Natural killer cell (primary cell): Measurements from ENCODE around the gene COTL1. TPM values are rescaled to one million over a fixed set of nuclear protein-coding genes. Genes with fewer than 3 reads are reported as not detected.

Source experiments
- ATAC-seq, 3 donors: fragments of 150-1000 bp in 2 of 3; fragments of 200-7000 bp in 1 of 3; cut with Tn5 transposase; 1 replicate in 1 of 3; 2 replicates in 2 of 3; pipeline ENCODE4 v1.10.0; 2021; ENCODE audit warnings: mild to moderate bottlenecking in 2 of 3, moderate library complexity in 2 of 3
- DNase-seq, 2 donors: peaks; one replicate each; pipeline versions ENCODE4 v3.0.0 to v3.0.0-alpha.2; 2013 to 2021; ENCODE audit warnings: mixed read lengths in 1 of 2
- H3K27ac ChIP-seq: one replicate; pipeline ENCODE4 v1.5.1; 2013; ENCODE audit warnings: mild to moderate bottlenecking, low read length
- H3K27me3 ChIP-seq: one replicate; pipeline ENCODE4 v1.6.1; 2013; ENCODE audit warnings: low read length; ENCODE audit not compliant: control insufficient read depth, insufficient read depth
- H3K36me3 ChIP-seq: one replicate; pipeline ENCODE4 v1.6.1; 2013; ENCODE audit warnings: low read length; ENCODE audit not compliant: control insufficient read depth, insufficient read depth
- H3K4me1 ChIP-seq: one replicate; pipeline ENCODE4 v1.6.1; 2013; ENCODE audit warnings: low read length; ENCODE audit not compliant: control insufficient read depth, insufficient read depth
- H3K4me3 ChIP-seq: one replicate; pipeline ENCODE4 v1.5.1; 2013; ENCODE audit warnings: low read length
- H3K9me3 ChIP-seq: one replicate; pipeline ENCODE4 v1.6.1; 2013; ENCODE audit warnings: low read length; ENCODE audit not compliant: control insufficient read depth, insufficient read depth
- H3K27ac Mint-ChIP-seq, 2 donors: one replicate each; pipeline ENCODE4 v1.8.0; 2022; ENCODE audit warnings: mild to moderate bottlenecking in 2 of 2, mixed read lengths in 2 of 2, moderate library complexity in 1 of 2
- H3K27me3 Mint-ChIP-seq, 2 donors: one replicate each; pipeline ENCODE4 v1.8.0; 2022; ENCODE audit warnings: low read depth in 2 of 2, mixed read lengths in 2 of 2
- H3K36me3 Mint-ChIP-seq: one replicate; pipeline ENCODE4 v1.8.0; 2022; ENCODE audit warnings: mixed read lengths
- H3K4me1 Mint-ChIP-seq, 2 donors: one replicate each; pipeline ENCODE4 v1.8.0; 2022; ENCODE audit warnings: mixed read lengths in 2 of 2
- H3K4me3 Mint-ChIP-seq: one replicate; pipeline ENCODE4 v1.8.0; 2022; ENCODE audit warnings: mild to moderate bottlenecking, moderate library complexity, mixed read lengths
- H3K9me3 Mint-ChIP-seq, 2 donors: one replicate each; pipeline ENCODE4 v1.8.0; 2022; ENCODE audit warnings: mixed read lengths in 2 of 2
- WGBS: methylation state at CpG from one replicate; pipeline ENCODE4 v1.1.7; 2013; ENCODE audit warnings: missing lambda C conversion rate; ENCODE audit not compliant: insufficient coverage; 5-methylcytosine and 5-hydroxymethylcytosine counted together
- intact Hi-C: fragments of 100-400 bp; cut with micrococcal nuclease; formaldehyde crosslinking; loops from one replicate; pipeline ENCODE4 v1.14.2; 2022
- total RNA-seq, 4 donors: library from RNA; stranded (reverse); fragments of 120-200 nt in 1 of 4; gene quantifications; one replicate each; pipeline versions ENCODE4 v1.2.3 to v1.2.4, GENCODE V29; 2013 to 2022
- TF ChIP-seq, protein P1 (sequence below): fragments of 200-600 bp; IDR thresholded peaks from one replicate; pipeline ENCODE4 v1.8.0; 2022; ENCODE audit warnings: antibody characterized with exemption

Gene COTL1
- total RNA-seq, 3 donors from 2014 or later (not counting 1 experiment from before 2014, with no cell fraction given): 43.7 to 187 (median 116) TPM

DNA sequence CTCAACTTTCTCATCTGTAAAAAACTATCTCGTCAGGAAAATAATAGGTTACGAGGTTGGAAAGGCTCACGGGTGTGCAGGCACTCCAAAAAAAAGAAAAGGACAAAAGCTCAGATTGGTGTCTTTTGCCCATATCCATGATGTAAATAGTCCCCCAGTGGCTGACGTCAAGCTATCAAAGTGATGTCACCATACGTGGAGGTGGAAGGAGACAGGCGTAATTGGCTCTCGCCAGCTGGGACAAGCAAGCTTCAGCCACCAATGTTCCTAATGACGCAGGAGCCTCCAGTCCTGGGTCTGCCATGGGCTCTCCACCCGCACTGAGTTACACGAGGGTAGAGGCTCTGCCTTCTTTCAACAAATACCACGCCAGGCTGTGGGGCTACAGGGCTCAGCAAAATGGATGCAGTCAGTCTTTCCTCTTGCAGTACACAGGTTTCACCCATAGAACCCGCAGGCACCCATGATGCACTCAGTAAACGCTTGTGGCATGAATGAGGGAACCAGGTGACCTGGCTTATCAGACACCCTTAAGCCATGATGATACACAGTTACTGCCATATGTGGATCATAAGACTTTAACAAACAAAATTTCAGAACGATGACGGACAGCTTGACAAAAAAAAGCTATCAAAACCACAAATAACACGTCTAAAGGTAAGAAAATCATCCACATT is 50.5 kb downstream of the COTL1 start:
- Mint-ChIP-seq H3K9me3 (no peaks in the 10 kb centered on the region), H3K4me1 (peaks cover 11 to 12% of the 10 kb centered on the region in 2 donors), H3K4me3 (no peak overlapping the region), H3K27ac (peak overlapping the region in 1 of 2 donors; percentile 48), H3K27me3 (no peaks in the 10 kb centered on the region), H3K36me3 (peaks cover 14% of the 10 kb centered on the region)
- TF ChIP-seq, protein P1, sequence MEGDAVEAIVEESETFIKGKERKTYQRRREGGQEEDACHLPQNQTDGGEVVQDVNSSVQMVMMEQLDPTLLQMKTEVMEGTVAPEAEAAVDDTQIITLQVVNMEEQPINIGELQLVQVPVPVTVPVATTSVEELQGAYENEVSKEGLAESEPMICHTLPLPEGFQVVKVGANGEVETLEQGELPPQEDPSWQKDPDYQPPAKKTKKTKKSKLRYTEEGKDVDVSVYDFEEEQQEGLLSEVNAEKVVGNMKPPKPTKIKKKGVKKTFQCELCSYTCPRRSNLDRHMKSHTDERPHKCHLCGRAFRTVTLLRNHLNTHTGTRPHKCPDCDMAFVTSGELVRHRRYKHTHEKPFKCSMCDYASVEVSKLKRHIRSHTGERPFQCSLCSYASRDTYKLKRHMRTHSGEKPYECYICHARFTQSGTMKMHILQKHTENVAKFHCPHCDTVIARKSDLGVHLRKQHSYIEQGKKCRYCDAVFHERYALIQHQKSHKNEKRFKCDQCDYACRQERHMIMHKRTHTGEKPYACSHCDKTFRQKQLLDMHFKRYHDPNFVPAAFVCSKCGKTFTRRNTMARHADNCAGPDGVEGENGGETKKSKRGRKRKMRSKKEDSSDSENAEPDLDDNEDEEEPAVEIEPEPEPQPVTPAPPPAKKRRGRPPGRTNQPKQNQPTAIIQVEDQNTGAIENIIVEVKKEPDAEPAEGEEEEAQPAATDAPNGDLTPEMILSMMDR: no peak
- ATAC-seq: peak; percentile 44 to 61 (median 52)
- Histone ChIP-seq H3K27ac (no peak overlapping the region), H3K36me3 (peaks cover 25% of the 10 kb centered on the region), H3K27me3 (no peaks in the 10 kb centered on the region), H3K9me3 (no peaks in the 10 kb centered on the region), H3K4me3 (no peak overlapping the region), H3K4me1 (peaks cover 37% of the 10 kb centered on the region)
- peak in 1 of 2 donors; percentile 45 for DNase-seq
- intact Hi-C loops: no loop called here
- WGBS: 86% methylated on average over 16 of the region's 16 CpGs

DNA sequence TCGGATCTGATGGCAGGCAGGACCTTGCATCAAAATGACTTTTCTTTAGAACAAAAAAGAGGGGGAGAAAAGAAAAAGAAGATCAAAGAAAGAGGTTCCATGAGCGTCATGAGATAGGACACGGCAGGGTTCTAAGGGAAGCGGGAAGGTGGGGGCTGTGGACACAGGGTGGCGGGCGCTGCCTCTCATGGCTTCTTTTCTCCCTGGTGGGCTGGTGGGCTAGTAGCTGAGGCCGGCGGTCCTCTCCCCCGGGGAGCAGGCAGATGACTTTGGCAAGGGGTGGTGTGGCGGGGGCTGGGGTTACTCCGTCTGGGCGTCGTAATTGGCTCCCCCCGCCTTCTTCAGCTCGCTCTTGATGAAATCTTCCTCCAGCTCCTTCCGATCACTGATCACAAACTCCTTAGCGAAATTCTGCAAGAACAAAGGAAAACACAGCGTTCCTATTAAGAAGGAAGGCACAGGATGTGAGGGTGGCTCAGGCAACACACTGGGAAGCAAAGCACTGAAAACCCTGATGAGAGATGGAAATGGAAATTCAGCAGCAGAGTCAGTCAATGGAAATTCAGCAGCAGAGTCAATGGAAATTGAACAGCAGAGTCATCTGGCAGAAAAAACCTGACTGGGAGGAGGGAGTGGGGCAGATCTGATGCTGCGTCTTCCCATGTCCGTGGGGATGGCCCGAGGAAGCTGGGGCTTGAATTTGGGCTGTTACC is 51.2 kb downstream of the COTL1 start:
- H3K36me3 Mint-ChIP-seq: peaks cover 14% of the 10 kb centered on the region
- peaks cover 6 to 11% of the 10 kb centered on the region in 2 donors for H3K4me1 Mint-ChIP-seq
- no peak overlapping the region for H3K4me3 Mint-ChIP-seq
- TF ChIP-seq, protein P1: no peak
- no peaks in the 10 kb centered on the region for H3K9me3 Mint-ChIP-seq
- Histone ChIP-seq H3K4me1 (peaks cover 35% of the 10 kb centered on the region), H3K27me3 (no peaks in the 10 kb centered on the region), H3K36me3 (peaks cover 25% of the 10 kb centered on the region), H3K4me3 (no peak overlapping the region), H3K27ac (no peak overlapping the region), H3K9me3 (no peaks in the 10 kb centered on the region)
- WGBS: 96% methylated on average over 18 of the region's 21 CpGs
- intact Hi-C loops: no loop called here
- ATAC-seq: no peak
- no peaks in the 10 kb centered on the region for H3K27me3 Mint-ChIP-seq
- DNase-seq: no peak
- H3K27ac Mint-ChIP-seq: no peak overlapping the region

DNA sequence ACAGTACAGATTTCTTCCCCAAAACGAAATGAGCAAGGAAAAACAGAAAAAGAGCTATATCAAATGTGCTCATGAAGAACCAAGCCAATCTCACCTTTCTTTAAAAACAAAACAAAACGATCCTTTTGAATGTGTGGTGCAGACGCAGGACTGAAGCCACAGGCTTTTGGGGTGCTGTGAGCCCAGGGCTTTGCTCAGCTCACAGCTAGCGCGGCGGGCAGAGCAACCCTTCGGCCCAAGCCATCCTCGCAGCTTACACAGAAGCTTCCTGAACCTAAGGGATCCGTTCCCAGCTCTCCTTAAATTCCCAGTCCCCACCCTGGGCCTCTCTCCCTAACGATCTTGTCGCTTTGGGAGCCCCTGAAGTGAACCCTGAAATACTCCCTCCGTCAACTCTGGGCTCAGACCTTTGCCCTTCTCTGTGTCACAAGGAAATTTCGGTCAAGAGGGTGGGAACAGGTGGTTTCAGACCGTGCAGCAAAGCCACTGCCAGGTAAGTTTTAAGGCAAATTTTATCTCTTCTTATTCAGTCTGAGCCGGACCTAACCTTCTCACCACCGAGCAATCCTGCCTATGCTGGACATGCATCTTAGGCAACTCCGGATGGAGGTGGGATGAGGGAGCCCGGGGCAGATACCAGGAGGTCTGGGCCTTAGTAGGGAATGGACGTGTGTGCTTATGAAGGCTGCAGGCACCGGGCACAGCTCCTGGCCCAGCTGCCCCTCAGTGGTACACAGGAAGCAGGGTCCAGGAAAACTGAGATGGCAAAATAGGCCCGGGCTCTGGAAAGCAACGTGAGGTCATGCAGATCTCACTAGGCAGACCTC is 52.0 kb downstream of the COTL1 start:
- Histone ChIP-seq H3K9me3 (no peaks in the 10 kb centered on the region), H3K27me3 (no peaks in the 10 kb centered on the region), H3K36me3 (peaks cover 25% of the 10 kb centered on the region), H3K4me1 (peaks cover 33% of the 10 kb centered on the region), H3K27ac (no peak overlapping the region), H3K4me3 (no peak overlapping the region)
- H3K9me3 Mint-ChIP-seq: no peaks in the 10 kb centered on the region
- DNase-seq (no peak), ATAC-seq (no peak)
- TF ChIP-seq, protein P1: no peak
- intact Hi-C loops: no loop called here
- peaks cover 6 to 11% of the 10 kb centered on the region in 2 donors for H3K4me1 Mint-ChIP-seq
- no peak overlapping the region for H3K4me3 Mint-ChIP-seq
- 92% methylated on average over 22 of the region's 22 CpGs for WGBS
- no peaks in the 10 kb centered on the region for H3K27me3 Mint-ChIP-seq
- peaks cover 14% of the 10 kb centered on the region for H3K36me3 Mint-ChIP-seq
- no peak overlapping the region for H3K27ac Mint-ChIP-seq
